Mucosa of stomach (tissue), 1 donor: ENCODE measurements around the gene DIABLO.

Experiments
- H3K27me3 ChIP-seq: one replicate; pipeline ENCODE4 v1.7.0; 2013; ENCODE audit warnings: mild to moderate bottlenecking, low read length; ENCODE audit not compliant: control insufficient read depth, insufficient read depth
- H3K36me3 ChIP-seq: one replicate; pipeline ENCODE4 v1.7.0; 2013; ENCODE audit warnings: low read length; ENCODE audit not compliant: control insufficient read depth, insufficient read depth
- H3K4me1 ChIP-seq: one replicate; pipeline ENCODE4 v1.7.0; 2013; ENCODE audit warnings: mild to moderate bottlenecking, low read length; ENCODE audit not compliant: control insufficient read depth, insufficient read depth
- H3K4me3 ChIP-seq: one replicate; pipeline ENCODE4 v1.7.0; 2013; ENCODE audit warnings: low read length
- H3K9ac ChIP-seq: one replicate; pipeline ENCODE4 v1.7.0; 2013; ENCODE audit warnings: mild to moderate bottlenecking, low read length, moderate library complexity
- H3K9me3 ChIP-seq: one replicate; pipeline ENCODE4 v1.7.0; 2013; ENCODE audit warnings: mild to moderate bottlenecking, low read length, moderate library complexity; ENCODE audit not compliant: control insufficient read depth
- donor health status: Pancreatic carcinoma.

DIABLO gene

DNA sequence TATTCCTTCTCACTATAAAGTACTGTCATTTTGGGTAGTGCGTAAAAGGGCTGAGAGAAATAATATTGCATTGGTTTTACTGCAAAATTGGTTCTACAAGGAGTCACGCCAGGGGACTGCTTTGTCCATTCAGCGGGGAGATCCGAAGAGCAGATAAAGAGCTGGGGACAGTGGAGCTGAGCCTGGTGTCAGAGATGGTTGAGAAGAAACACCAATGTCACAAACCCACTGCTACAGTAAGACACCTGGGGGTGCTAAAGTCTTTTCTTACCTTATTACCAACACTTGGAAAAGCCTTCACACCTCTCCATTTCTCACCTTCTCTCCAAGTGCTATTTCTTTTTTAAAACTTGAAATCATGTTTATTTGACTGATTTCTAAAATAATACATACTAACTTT lies 66.0 kb downstream of the DIABLO start:
- no peaks in the 10 kb centered on the region for H3K4me1 ChIP-seq
- H3K36me3 ChIP-seq, result no peaks in the 10 kb centered on the region
- no peaks in the 10 kb centered on the region for H3K9me3 ChIP-seq
- H3K27me3 ChIP-seq, result no peaks in the 10 kb centered on the region
- no peak overlapping the region for H3K9ac ChIP-seq
- H3K4me3 ChIP-seq, result no peak overlapping the region

DNA sequence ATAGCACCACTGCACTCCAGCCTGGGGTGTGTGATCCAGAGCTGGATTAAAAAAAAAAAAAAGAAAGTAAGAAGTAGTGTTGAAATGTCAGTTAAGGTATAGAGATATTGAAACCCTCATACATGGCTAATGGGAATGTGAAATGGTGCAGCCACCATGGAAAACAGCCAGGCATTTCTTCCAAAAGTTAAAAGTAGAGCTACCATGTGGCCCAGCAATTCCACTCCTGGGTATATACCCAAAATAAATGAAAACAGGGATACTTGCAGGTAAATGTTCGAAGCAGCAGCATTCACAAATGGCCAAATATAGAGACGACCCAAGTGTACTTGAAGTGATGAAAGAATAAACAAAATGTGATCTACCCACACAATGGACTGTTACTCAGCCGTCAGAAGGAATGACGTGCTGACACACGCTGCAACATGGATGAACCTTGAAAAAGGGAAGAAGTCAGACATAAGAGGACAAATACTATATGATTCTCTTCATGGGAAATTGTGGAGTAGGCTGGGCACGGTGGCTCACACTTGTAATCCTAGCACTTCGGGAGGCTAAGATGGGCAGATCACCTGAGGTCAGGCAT lies 67.1 kb downstream of the DIABLO start:
- no peak overlapping the region for H3K9ac ChIP-seq
- no peak overlapping the region for H3K4me3 ChIP-seq
- H3K36me3 ChIP-seq, result no peaks in the 10 kb centered on the region
- H3K9me3 ChIP-seq, result no peaks in the 10 kb centered on the region
- no peaks in the 10 kb centered on the region for H3K27me3 ChIP-seq
- H3K4me1 ChIP-seq, result no peaks in the 10 kb centered on the region
